GM21528 (cell line): ENCODE data around the gene FGF19.
"Not testable (repeated sequence)": the region's sequence is repeated elsewhere in the genome, so short reads cannot be mapped to it uniquely, and the experiment has no call there.

Source experiments
- ATAC-seq: cut with Tn5 transposase; IDR thresholded peaks from one replicate; pipeline ENCODE4 v1.9.1; 2021; ENCODE audit warnings: mild to moderate bottlenecking, moderate library complexity; ENCODE audit not compliant: unreplicated experiment, low FRiP score

FGF19 gene

GRCh38 chr11:69697469-69697843, 6.4 kb downstream of the FGF19 start:
- ATAC-seq = no peak

- no peak for ATAC-seq
Measured at GRCh38 chr11:69696749-69697468, 6.9 kb downstream of the FGF19 start.

GRCh38 chr11:69695995-69696394, 7.8 kb downstream of the FGF19 start:
- ATAC-seq = not testable (repeated sequence)

- no peak for ATAC-seq
Measured at GRCh38 chr11:69695581-69695980, 8.2 kb downstream of the FGF19 start.

- no peak for ATAC-seq
Measured at GRCh38 chr11:69694781-69695180, 9.0 kb downstream of the FGF19 start.

GRCh38 chr11:69692422-69692821, 11.4 kb downstream of the FGF19 start:
- no peak for ATAC-seq

GRCh38 chr11:69691463-69691862, 12.4 kb downstream of the FGF19 start:
- no peak for ATAC-seq

GRCh38 chr11:69689484-69690319, 14.1 kb downstream of the FGF19 start:
- ATAC-seq = no peak

- ATAC-seq = not testable (repeated sequence)
Measured at GRCh38 chr11:69687969-69688771, 15.7 kb downstream of the FGF19 start.

- ATAC-seq = no peak
Measured at GRCh38 chr11:69686856-69687255, 17.0 kb downstream of the FGF19 start.

- ATAC-seq = no peak
Measured at GRCh38 chr11:69686452-69686851, 17.4 kb downstream of the FGF19 start.

GRCh38 chr11:69685348-69685747, 18.5 kb downstream of the FGF19 start:
- no peak for ATAC-seq

- ATAC-seq = no peak
Measured at GRCh38 chr11:69684651-69685050, 19.2 kb downstream of the FGF19 start.

- no peak for ATAC-seq
Measured at GRCh38 chr11:69683764-69684333, 20.0 kb downstream of the FGF19 start.

GRCh38 chr11:69682681-69683326, 21.0 kb downstream of the FGF19 start:
- ATAC-seq = no peak

GRCh38 chr11:69682221-69682620, 21.6 kb downstream of the FGF19 start:
- no peak for ATAC-seq

GRCh38 chr11:69680688-69681087, 23.1 kb downstream of the FGF19 start:
- no peak for ATAC-seq

- no peak for ATAC-seq
Measured at GRCh38 chr11:69677749-69678148, 26.1 kb downstream of the FGF19 start.

- no peak for ATAC-seq
Measured at GRCh38 chr11:69674886-69675714, 28.7 kb downstream of the FGF19 start, which contains the start of gene LTO1. TSS of gene LTO1 (minus strand) at chr11:69675353. CDS start at chr11:69675239, 114 bp downstream.
